Progenitor cell of endocrine pancreas (in vitro differentiated cells): ENCODE measurements around the gene AMFR. TPM values are rescaled to one million over a fixed set of nuclear protein-coding genes. Genes with fewer than 3 reads are reported as not detected.

Experiments used
- DNase-seq: peaks from one replicate; pipeline ENCODE4 v3.0.0; 2021; ENCODE audit warnings: low spot score; ENCODE audit not compliant: unreplicated experiment
- H3K27ac Mint-ChIP-seq: 2 replicates; pipeline ENCODE4 v1.8.0; 2021; ENCODE audit warnings: mild to moderate bottlenecking, moderate library complexity, mixed read lengths
- H3K27me3 Mint-ChIP-seq: 2 replicates; pipeline ENCODE4 v1.8.0; 2021; ENCODE audit warnings: mixed read lengths
- H3K36me3 Mint-ChIP-seq: 2 replicates; pipeline ENCODE4 v1.8.0; 2022; ENCODE audit warnings: mixed read lengths; ENCODE audit not compliant: insufficient read depth
- H3K4me1 Mint-ChIP-seq: 2 replicates; pipeline ENCODE4 v1.8.0; 2021; ENCODE audit warnings: low read depth, mixed read lengths
- H3K4me3 Mint-ChIP-seq: 2 replicates; pipeline ENCODE4 v1.8.0; 2021; ENCODE audit warnings: low read depth, mild to moderate bottlenecking, moderate library complexity, mixed read lengths
- H3K9me3 Mint-ChIP-seq: 2 replicates; pipeline ENCODE4 v1.8.0; 2021; ENCODE audit warnings: low read depth, mixed read lengths
- total RNA-seq: library from RNA; stranded (reverse); gene quantifications from 2 replicates; pipeline ENCODE4 v1.2.1, GENCODE V29; 2021
- TF ChIP-seq, protein P1 (sequence below): fragments of 200-600 bp; sonication (generic); IDR thresholded peaks from one replicate; pipeline ENCODE4 v1.5.0; 2021; ENCODE audit warnings: antibody characterized with exemption, mild to moderate bottlenecking; ENCODE audit not compliant: unreplicated experiment

AMFR gene
- total RNA-seq, 1 donor from 2014 or later = 55.8 TPM

DNA sequence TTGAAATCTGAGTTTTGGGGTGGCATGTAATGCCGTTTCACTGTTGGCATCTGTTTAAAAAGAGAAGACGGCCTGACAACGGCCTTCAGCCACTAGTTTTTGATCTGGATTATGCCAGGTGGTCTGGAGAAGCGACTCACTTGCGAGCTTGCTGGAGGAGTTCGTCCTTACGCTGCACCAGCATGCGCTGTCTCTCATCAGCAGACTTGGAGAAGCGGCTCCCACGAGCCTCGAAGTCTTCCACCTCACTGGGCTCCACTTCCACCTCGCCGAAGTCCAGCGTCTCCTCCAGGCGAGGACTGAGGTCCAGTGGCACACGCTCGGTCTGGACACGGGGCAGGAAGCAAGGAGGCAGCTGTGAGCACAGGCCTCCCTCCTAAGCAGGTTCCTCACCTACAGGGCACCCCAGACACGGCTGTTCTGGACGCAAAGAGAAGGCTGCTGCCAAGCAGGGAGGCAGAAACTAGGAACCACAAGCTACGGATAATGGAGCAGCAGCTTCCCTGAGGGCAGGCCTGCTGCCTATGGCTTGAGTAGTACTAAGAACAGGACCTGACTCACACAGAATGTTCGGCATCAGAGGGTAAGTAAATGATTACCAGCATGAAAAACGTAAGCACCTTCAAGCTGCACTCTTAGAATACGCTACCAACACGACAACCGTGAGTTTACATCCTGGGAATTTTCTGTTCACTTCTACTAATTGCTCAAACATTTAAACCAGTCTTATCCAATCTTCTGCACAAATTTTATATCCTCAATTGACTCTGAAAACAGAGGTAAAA lies 61.4 kb downstream of the AMFR start:
- Mint-ChIP-seq H3K27me3 (no peaks in the 10 kb centered on the region), H3K4me3 (no peak overlapping the region), H3K4me1 (no peaks in the 10 kb centered on the region), H3K36me3 (peaks cover 8% of the 10 kb centered on the region), H3K27ac (no peak overlapping the region), H3K9me3 (no peaks in the 10 kb centered on the region)
- TF ChIP-seq, protein P1, sequence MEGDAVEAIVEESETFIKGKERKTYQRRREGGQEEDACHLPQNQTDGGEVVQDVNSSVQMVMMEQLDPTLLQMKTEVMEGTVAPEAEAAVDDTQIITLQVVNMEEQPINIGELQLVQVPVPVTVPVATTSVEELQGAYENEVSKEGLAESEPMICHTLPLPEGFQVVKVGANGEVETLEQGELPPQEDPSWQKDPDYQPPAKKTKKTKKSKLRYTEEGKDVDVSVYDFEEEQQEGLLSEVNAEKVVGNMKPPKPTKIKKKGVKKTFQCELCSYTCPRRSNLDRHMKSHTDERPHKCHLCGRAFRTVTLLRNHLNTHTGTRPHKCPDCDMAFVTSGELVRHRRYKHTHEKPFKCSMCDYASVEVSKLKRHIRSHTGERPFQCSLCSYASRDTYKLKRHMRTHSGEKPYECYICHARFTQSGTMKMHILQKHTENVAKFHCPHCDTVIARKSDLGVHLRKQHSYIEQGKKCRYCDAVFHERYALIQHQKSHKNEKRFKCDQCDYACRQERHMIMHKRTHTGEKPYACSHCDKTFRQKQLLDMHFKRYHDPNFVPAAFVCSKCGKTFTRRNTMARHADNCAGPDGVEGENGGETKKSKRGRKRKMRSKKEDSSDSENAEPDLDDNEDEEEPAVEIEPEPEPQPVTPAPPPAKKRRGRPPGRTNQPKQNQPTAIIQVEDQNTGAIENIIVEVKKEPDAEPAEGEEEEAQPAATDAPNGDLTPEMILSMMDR = no peak
- no peak for DNase-seq

DNA sequence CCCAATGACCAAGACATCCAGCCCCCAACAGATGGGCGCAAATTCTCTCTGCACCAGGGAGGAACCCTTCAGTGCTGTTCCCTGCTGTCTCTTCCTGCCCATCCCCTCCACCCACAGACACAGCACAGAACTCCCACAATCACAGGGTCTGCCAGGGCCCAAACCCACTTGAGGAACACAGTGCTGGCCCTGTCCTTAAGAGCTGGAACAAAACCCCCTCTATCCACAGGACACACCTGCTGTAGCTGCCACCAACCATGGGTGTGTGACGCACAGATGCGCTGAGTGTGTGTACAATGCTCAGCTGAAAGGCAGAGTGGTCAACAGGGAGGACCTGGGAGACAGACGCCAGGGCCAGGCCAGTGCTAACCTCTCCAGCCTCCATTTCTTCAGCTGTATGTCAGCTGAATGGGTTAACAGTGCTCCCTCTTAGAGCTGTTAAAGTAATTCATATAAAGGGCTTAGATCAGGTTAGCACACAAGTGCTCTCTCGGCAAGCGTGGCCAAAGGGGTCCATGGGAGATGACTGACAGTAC lies 62.1 kb downstream of the AMFR start:
- TF ChIP-seq, protein P1 = no peak
- no peak for DNase-seq
- Mint-ChIP-seq H3K4me1 (no peaks in the 10 kb centered on the region), H3K9me3 (no peaks in the 10 kb centered on the region), H3K4me3 (no peak overlapping the region), H3K36me3 (peaks cover 8% of the 10 kb centered on the region), H3K27ac (no peak overlapping the region), H3K27me3 (no peaks in the 10 kb centered on the region)

DNA sequence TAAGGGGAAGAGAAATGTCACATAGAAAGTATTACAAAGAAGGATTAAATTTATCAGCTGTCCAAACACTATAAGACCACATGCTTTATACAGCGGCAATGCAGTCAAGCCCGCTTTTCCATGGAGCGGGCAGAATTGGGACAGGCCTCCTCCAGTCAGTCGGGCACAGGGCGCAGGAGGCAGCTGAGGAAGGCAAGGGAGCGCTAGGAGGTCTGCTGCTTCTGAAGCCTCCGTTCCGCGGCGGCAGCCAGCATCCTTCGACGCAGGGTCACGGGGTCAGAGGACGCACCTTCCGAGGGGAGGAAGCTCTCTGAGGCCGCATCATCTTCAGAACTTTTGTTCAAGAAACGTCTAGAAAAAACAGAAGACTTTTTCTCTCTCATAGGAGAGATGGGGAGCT lies 62.6 kb downstream of the AMFR start:
- Mint-ChIP-seq H3K27ac (peak overlapping the region; percentile 20), H3K4me3 (no peak overlapping the region), H3K27me3 (no peaks in the 10 kb centered on the region), H3K36me3 (peaks cover 8% of the 10 kb centered on the region), H3K9me3 (no peaks in the 10 kb centered on the region), H3K4me1 (no peaks in the 10 kb centered on the region)
- TF ChIP-seq, protein P1 = no peak
- DNase-seq = no peak

DNA sequence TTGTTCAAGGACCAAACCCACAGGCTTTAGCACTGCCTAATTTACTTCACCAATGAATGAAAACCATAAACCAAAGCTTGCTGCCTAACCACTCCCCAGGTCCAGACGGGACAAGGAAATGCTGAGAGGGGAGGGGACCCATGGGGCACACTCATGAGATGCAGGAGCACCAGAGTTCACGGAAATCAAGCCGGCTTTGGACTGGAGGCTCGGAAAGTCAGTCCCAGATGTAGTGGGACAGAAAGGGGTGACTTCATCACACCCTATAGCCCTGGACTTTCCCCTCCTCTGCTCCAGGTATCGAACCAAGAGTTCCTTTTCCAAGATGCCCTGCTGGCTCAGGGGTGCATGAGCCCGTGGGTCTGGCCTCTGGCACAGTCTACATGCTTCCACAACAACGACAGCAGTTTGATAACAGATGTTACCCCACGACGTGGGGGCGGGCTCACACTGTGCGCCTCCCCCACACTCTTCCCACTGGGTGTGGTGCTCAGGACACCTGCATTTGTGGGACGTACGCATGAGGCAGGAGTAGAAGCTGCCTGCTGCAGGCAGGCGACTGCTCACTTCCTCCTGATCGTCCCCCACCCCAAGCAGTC lies 63.2 kb downstream of the AMFR start:
- DNase-seq = no peak
- no peak overlapping the region for H3K27ac Mint-ChIP-seq

More for the DNA sequence above, 63.2 kb downstream of the AMFR start:
- H3K4me3 Mint-ChIP-seq = no peak overlapping the region
- H3K27me3 Mint-ChIP-seq = no peaks in the 10 kb centered on the region
- H3K4me1 Mint-ChIP-seq = peaks cover 4% of the 10 kb centered on the region
- TF ChIP-seq, protein P1 = no peak
- peaks cover 6% of the 10 kb centered on the region for H3K36me3 Mint-ChIP-seq
- H3K9me3 Mint-ChIP-seq = no peaks in the 10 kb centered on the region
